NT2/D1 (cell line): ENCODE results near the gene HIGD1A.

Experiments
- YY1 ChIP-seq: IDR thresholded peaks from 2 replicates; pipeline ENCODE4 v1.6.1; 2011; ENCODE audit not compliant: insufficient read length, insufficient read depth
- ZNF274 ChIP-seq: IDR thresholded peaks from 2 replicates; pipeline ENCODE4 v1.6.1; 2011; ENCODE audit warnings: mild to moderate bottlenecking, low read depth, low read length

GRCh38 chr3:42814914-42815507 is 10.7 kb upstream of the HIGD1A start:
- TF ChIP-seq YY1, result no peak
- no peak for TF ChIP-seq ZNF274
